ENCODE results near the gene PLCB1.

PLCB1 gene

DNA sequence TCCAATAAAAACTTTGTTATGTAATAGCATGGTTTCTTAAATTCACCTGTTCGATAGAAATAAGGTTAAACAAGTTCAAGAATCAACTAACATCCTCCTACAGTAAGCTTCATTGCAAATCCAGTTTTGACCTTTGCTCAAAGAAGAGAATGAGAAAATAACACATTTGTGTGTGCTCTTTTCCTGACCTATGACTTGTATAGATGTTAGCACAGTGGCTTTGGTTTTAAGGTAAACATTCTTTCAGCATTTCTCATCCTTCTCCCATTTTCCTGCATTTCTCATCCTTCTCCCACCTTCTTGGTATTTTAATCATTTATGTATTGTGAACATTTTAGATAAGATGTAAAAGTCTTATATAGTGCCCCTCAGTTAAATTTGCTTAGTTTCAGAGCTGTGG is 73.9 kb downstream of the PLCB1 start:
- Histone ChIP-seq H3K27me3 (replicated peaks in 2 of 5; ENCODE audit: control insufficient read depth in 4 of 5, insufficient read depth in 5 of 5, low read length in 4 of 5) (no peaks in the 10 kb centered on the region), H3K27ac (ENCODE audit: insufficient read depth in 1 of 2, low read depth in 1 of 2, low read length in 2 of 2, poor library complexity in 1 of 2, severe bottlenecking in 2 of 2) (no peak overlapping the region), H3K4me3 (ENCODE audit: control insufficient read depth in 1 of 7, extremely low read depth in 1 of 7, insufficient read depth in 4 of 7, low read depth in 2 of 7, low read length in 6 of 7) (no peak overlapping the region), H3K9me3 (ENCODE audit: control extremely low read depth in 1 of 5, control insufficient read depth in 4 of 5, insufficient read depth in 2 of 5, low read depth in 1 of 5, low read length in 4 of 5) (no peaks in the 10 kb centered on the region), H3K36me3 (ENCODE audit: control insufficient read depth in 4 of 4, insufficient read depth in 4 of 4, low read length in 3 of 4) (peaks cover 0 to 7% (median 1%) of the 10 kb centered on the region in 4 experiments), H3K4me1 (ENCODE audit: control extremely low read depth in 1 of 4, control insufficient read depth in 4 of 4, insufficient read depth in 4 of 4, low read length in 3 of 4) (peaks cover 0 to 29% (median 17%) of the 10 kb centered on the region in 4 experiments)
- ChIA-PET POLR2A (no interaction called here), CTCF (interaction anchor here (1.5 kb wide), 1 partner anchor 13 kb away, joined by 3 read pairs; no protein-coding TSS in a partner anchor)
- DNase-seq: no peak
- WGBS (ENCODE audit: insufficient coverage): no CpG with 5 or more reads among the region's 1 CpG

DNA sequence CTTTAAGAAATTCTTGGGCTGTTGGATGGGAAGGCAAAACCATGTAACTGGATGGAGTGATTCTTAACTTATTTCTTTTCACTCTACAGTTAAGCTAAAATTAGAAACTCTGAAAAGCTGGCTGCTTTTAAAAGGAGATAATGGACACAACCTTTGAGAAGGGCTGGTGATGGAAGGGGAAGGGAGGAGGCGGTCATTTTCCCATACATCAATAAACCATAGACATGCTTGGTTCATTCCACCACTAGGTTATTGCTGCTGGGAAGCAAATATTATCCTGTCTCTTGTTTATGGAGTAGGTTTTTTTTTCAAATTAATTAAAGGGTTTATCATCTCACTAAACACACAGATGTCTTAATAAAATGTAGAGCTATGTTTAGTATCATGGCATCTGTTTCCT is 76.2 kb downstream of the PLCB1 start:
- no peak for DNase-seq
- no peaks in the 10 kb centered on the region for H3K27me3 ChIP-seq (replicated peaks in 2 of 5; ENCODE audit: control insufficient read depth in 4 of 5, insufficient read depth in 5 of 5, low read length in 4 of 5)
- no CpG with 5 or more reads among the region's 1 CpG for WGBS (ENCODE audit: insufficient coverage)
- H3K4me3 ChIP-seq (ENCODE audit: control insufficient read depth in 1 of 7, extremely low read depth in 1 of 7, insufficient read depth in 4 of 7, low read depth in 2 of 7, low read length in 6 of 7): no peak overlapping the region
- ChIA-PET POLR2A (no interaction called here), CTCF (interaction anchor here (0.7 kb wide), 1 partner anchor 45 kb away, joined by 3 read pairs; no protein-coding TSS in a partner anchor)
- H3K9me3 ChIP-seq (ENCODE audit: control extremely low read depth in 1 of 5, control insufficient read depth in 4 of 5, insufficient read depth in 2 of 5, low read depth in 1 of 5, low read length in 4 of 5): no peaks in the 10 kb centered on the region
- no peak overlapping the region for H3K27ac ChIP-seq (ENCODE audit: insufficient read depth in 1 of 2, low read depth in 1 of 2, low read length in 2 of 2, poor library complexity in 1 of 2, severe bottlenecking in 2 of 2)
- H3K4me1 ChIP-seq (ENCODE audit: control extremely low read depth in 1 of 4, control insufficient read depth in 4 of 4, insufficient read depth in 4 of 4, low read length in 3 of 4): peaks cover 5 to 39% (median 24%) of the 10 kb centered on the region in 4 experiments
- no peaks in the 10 kb centered on the region for H3K36me3 ChIP-seq (ENCODE audit: control insufficient read depth in 4 of 4, insufficient read depth in 4 of 4, low read length in 3 of 4)

DNA sequence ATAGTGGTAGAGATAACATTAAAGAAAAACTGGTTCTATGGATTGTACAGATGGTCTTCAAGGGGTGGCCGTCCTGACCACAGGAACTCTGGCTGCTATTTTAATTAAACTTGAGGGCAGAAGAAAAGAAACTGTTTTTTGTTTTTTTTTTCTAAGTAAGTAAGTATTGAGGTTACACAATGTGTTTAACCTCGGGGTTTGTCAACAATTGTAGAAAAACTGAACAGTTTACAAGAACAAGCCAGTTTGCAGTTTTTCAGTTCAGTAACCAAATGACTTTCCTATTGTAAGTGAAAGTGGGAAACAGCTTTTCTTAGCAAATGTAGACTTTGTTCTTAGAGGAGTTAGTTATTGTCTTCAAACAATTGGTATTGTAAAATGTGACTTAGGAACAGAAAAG is 77.0 kb downstream of the PLCB1 start:
- WGBS (ENCODE audit: insufficient coverage): 0% methylated on average over 2 of the region's 2 CpGs
- DNase-seq: peak in 2 of 3 donors; percentile 59 to 70

DNA sequence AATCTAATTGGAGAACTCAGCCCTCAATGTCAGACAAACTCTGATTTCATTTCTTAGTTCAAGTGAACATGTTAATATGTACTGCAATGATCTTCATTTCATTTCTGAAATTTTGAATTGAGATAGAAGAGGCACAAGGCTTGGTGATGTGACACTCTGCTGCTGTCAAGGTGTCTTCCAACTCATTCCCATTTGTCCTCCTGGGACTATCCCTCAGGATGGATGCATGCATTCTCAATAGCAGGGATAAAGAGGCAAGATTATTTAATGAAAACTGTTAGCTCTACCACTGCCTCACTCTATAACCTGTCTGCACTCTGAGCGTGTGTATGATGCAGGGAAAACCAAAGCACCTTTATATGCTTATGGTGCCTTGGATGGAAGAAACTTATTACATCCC is 78.7 kb downstream of the PLCB1 start:
- POLR2A ChIA-PET: no interaction called here
- WGBS (ENCODE audit: insufficient coverage): 100% methylated on average over 1 of the region's 1 CpG
- peaks cover 20 to 61% (median 43%) of the 10 kb centered on the region in 4 experiments for H3K4me1 ChIP-seq (ENCODE audit: control extremely low read depth in 1 of 4, control insufficient read depth in 4 of 4, insufficient read depth in 4 of 4, low read length in 3 of 4)
- no peaks in the 10 kb centered on the region for H3K9me3 ChIP-seq (ENCODE audit: control extremely low read depth in 1 of 5, control insufficient read depth in 4 of 5, insufficient read depth in 2 of 5, low read depth in 1 of 5, low read length in 4 of 5)
- DNase-seq: no peak
- H3K4me3 ChIP-seq (ENCODE audit: control insufficient read depth in 1 of 7, extremely low read depth in 1 of 7, insufficient read depth in 4 of 7, low read depth in 2 of 7, low read length in 6 of 7): no peak overlapping the region
- CTCF ChIA-PET: no interaction called here
- no peak overlapping the region for H3K27ac ChIP-seq (ENCODE audit: insufficient read depth in 1 of 2, low read depth in 1 of 2, low read length in 2 of 2, poor library complexity in 1 of 2, severe bottlenecking in 2 of 2)
- H3K36me3 ChIP-seq (ENCODE audit: control insufficient read depth in 4 of 4, insufficient read depth in 4 of 4, low read length in 3 of 4): no peaks in the 10 kb centered on the region
- H3K27me3 ChIP-seq (replicated peaks in 2 of 5; ENCODE audit: control insufficient read depth in 4 of 5, insufficient read depth in 5 of 5, low read length in 4 of 5): no peaks in the 10 kb centered on the region

More for the DNA sequence above, 77.0 kb downstream of the PLCB1 start:
- Histone ChIP-seq H3K27ac (ENCODE audit: insufficient read depth in 1 of 2, low read depth in 1 of 2, low read length in 2 of 2, poor library complexity in 1 of 2, severe bottlenecking in 2 of 2) (peak overlapping the region in 1 of 2 experiments; percentile 18), H3K27me3 (replicated peaks in 2 of 5; ENCODE audit: control insufficient read depth in 4 of 5, insufficient read depth in 5 of 5, low read length in 4 of 5) (no peaks in the 10 kb centered on the region), H3K4me3 (ENCODE audit: control insufficient read depth in 1 of 7, extremely low read depth in 1 of 7, insufficient read depth in 4 of 7, low read depth in 2 of 7, low read length in 6 of 7) (peak overlapping the region in 3 of 7 experiments; percentile 11 to 42 (median 32)), H3K4me1 (ENCODE audit: control extremely low read depth in 1 of 4, control insufficient read depth in 4 of 4, insufficient read depth in 4 of 4, low read length in 3 of 4) (peaks cover 11 to 45% (median 30%) of the 10 kb centered on the region in 4 experiments), H3K36me3 (ENCODE audit: control insufficient read depth in 4 of 4, insufficient read depth in 4 of 4, low read length in 3 of 4) (no peaks in the 10 kb centered on the region), H3K9me3 (ENCODE audit: control extremely low read depth in 1 of 5, control insufficient read depth in 4 of 5, insufficient read depth in 2 of 5, low read depth in 1 of 5, low read length in 4 of 5) (no peaks in the 10 kb centered on the region)
- ChIA-PET CTCF (no interaction called here), POLR2A (no interaction called here)

DNA sequence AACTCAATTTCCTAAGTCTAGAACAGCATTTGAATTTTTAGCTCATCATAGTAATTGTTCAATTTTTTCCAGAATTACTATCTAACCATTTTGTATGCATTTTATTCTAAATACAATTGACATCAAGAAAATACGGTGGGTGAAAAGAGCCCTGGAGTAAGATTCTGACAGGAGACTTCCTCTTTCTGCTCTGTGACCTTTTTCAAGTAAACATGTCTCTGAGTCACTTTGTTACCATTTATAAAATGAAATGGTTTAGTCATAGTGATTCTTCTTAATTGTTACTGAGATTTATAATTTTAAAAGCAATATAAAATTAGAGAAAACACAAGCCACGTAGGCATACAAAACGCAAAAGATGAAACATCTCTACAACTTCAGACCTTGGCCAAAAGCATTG is 80.2 kb downstream of the PLCB1 start:
- H3K4me3 ChIP-seq (ENCODE audit: control insufficient read depth in 1 of 7, extremely low read depth in 1 of 7, insufficient read depth in 4 of 7, low read depth in 2 of 7, low read length in 6 of 7): no peak overlapping the region
- WGBS (ENCODE audit: insufficient coverage): 100% methylated on average over 1 of the region's 3 CpGs
- no peak overlapping the region for H3K27ac ChIP-seq (ENCODE audit: insufficient read depth in 1 of 2, low read depth in 1 of 2, low read length in 2 of 2, poor library complexity in 1 of 2, severe bottlenecking in 2 of 2)
- POLR2A ChIA-PET: no interaction called here
- H3K36me3 ChIP-seq (ENCODE audit: control insufficient read depth in 4 of 4, insufficient read depth in 4 of 4, low read length in 3 of 4): peaks cover 0 to under 1% (median 0%) of the 10 kb centered on the region in 4 experiments
- peaks cover 22 to 74% (median 44%) of the 10 kb centered on the region in 4 experiments for H3K4me1 ChIP-seq (ENCODE audit: control extremely low read depth in 1 of 4, control insufficient read depth in 4 of 4, insufficient read depth in 4 of 4, low read length in 3 of 4)
- H3K9me3 ChIP-seq (ENCODE audit: control extremely low read depth in 1 of 5, control insufficient read depth in 4 of 5, insufficient read depth in 2 of 5, low read depth in 1 of 5, low read length in 4 of 5): no peaks in the 10 kb centered on the region
- no peak for DNase-seq
- CTCF ChIA-PET: interaction anchor here (0.9 kb wide), 1 partner anchor 177 kb away, joined by 3 read pairs; no protein-coding TSS in a partner anchor
- H3K27me3 ChIP-seq (replicated peaks in 2 of 5; ENCODE audit: control insufficient read depth in 4 of 5, insufficient read depth in 5 of 5, low read length in 4 of 5): no peaks in the 10 kb centered on the region

DNA sequence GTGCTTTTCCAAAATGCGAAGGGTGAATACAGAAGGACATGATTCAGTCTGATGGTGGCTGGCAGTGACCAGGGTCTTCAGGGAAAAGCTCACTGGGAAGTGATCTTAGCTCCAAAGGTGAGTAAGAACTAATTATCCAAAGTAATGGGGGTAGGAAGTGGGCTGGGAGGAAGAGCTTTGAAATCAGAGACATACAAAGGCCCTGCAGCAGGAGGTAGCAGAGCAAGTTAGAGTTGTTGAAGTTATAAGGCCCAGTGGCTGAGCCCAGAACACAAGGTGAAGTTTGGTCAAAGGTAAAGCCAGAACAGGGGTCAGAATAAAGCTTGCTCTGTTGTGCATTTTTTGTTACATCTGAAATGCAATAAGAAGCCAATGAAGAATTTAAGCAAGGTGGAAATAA is 81.2 kb downstream of the PLCB1 start:
- DNase-seq: no peak
- Histone ChIP-seq H3K9me3 (ENCODE audit: control extremely low read depth in 1 of 5, control insufficient read depth in 4 of 5, insufficient read depth in 2 of 5, low read depth in 1 of 5, low read length in 4 of 5) (peaks cover 0 to 1% (median 0%) of the 10 kb centered on the region in 5 experiments), H3K27ac (ENCODE audit: insufficient read depth in 1 of 2, low read depth in 1 of 2, low read length in 2 of 2, poor library complexity in 1 of 2, severe bottlenecking in 2 of 2) (peak overlapping the region; percentile 76 to 91), H3K4me1 (ENCODE audit: control extremely low read depth in 1 of 4, control insufficient read depth in 4 of 4, insufficient read depth in 4 of 4, low read length in 3 of 4) (peaks cover 22 to 65% (median 37%) of the 10 kb centered on the region in 4 experiments), H3K27me3 (replicated peaks in 2 of 5; ENCODE audit: control insufficient read depth in 4 of 5, insufficient read depth in 5 of 5, low read length in 4 of 5) (no peaks in the 10 kb centered on the region), H3K4me3 (ENCODE audit: control insufficient read depth in 1 of 7, extremely low read depth in 1 of 7, insufficient read depth in 4 of 7, low read depth in 2 of 7, low read length in 6 of 7) (peak overlapping the region in 5 of 7 experiments; percentile 61 to 86 (median 65)), H3K36me3 (ENCODE audit: control insufficient read depth in 4 of 4, insufficient read depth in 4 of 4, low read length in 3 of 4) (peaks cover 0 to 6% (median 1%) of the 10 kb centered on the region in 4 experiments)
- WGBS (ENCODE audit: insufficient coverage): 100% methylated on average over 1 of the region's 1 CpG
- ChIA-PET CTCF (interaction anchor here (0.9 kb wide), 1 partner anchor 176 kb away, joined by 3 read pairs; no protein-coding TSS in a partner anchor), POLR2A (no interaction called here)

DNA sequence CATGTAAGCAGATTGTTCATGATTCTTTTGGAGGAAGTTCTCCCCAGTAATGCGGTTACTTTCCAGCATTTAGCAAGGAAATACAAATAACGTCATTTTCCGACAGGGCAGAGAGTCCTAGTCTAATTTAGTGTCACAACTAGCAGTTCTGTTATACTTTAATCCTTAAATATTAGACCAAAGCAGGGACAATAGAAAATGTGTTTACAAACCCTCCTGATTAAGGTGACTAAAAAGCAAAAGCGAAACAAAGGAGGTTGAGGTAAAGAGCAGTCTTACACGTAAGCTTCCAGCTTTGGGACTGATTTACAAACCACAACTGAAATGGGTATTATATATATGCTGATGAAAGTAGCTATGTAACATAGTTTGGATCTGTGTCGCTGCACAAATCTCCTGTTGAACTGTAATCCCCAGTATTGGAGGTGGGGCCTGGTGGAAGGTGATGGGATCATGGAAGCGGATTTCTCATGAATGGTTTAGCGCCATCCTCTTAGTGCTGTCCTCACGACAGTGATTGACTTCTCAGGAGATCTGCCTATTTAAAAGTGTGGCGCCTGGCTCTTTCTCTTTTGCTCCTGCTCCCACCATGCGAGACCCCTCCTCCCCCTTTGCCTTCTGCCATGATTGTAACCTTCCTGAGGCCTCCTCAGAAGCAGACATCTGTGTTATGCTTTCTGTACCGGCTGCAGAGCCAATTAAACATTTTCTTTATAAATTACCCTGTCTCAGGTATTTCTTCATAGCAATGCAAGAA is 81.9 kb downstream of the PLCB1 start:
- peaks cover 0 to 1% (median 0%) of the 10 kb centered on the region in 5 experiments for H3K9me3 ChIP-seq (ENCODE audit: control extremely low read depth in 1 of 5, control insufficient read depth in 4 of 5, insufficient read depth in 2 of 5, low read depth in 1 of 5, low read length in 4 of 5)
- ChIA-PET CTCF (interaction anchor here (1.2 kb wide), 1 partner anchor 20 kb away, joined by 3 read pairs; no protein-coding TSS in a partner anchor), POLR2A (no interaction called here)
- WGBS (ENCODE audit: insufficient coverage): 17% methylated on average over 9 of the region's 12 CpGs
- peak; percentile 60 to 89 (median 83) for DNase-seq
- H3K27me3 ChIP-seq (replicated peaks in 2 of 5; ENCODE audit: control insufficient read depth in 4 of 5, insufficient read depth in 5 of 5, low read length in 4 of 5): no peaks in the 10 kb centered on the region
- H3K27ac ChIP-seq (ENCODE audit: insufficient read depth in 1 of 2, low read depth in 1 of 2, low read length in 2 of 2, poor library complexity in 1 of 2, severe bottlenecking in 2 of 2): peak overlapping the region; percentile 76 to 91
- peaks cover 0 to 6% (median 1%) of the 10 kb centered on the region in 4 experiments for H3K36me3 ChIP-seq (ENCODE audit: control insufficient read depth in 4 of 4, insufficient read depth in 4 of 4, low read length in 3 of 4)
- H3K4me3 ChIP-seq (ENCODE audit: control insufficient read depth in 1 of 7, extremely low read depth in 1 of 7, insufficient read depth in 4 of 7, low read depth in 2 of 7, low read length in 6 of 7): peak overlapping the region in 6 of 7 experiments; percentile 61 to 86 (median 64)
- H3K4me1 ChIP-seq (ENCODE audit: control extremely low read depth in 1 of 4, control insufficient read depth in 4 of 4, insufficient read depth in 4 of 4, low read length in 3 of 4): peaks cover 22 to 60% (median 32%) of the 10 kb centered on the region in 4 experiments

Measured in common myeloid progenitor, CD34-positive (primary cell).